OCI-LY1 (cell line): ENCODE data around the gene ZNF536.

ENCODE experiments used
- H2AFZ ChIP-seq: fragments of 200-600 bp; sonication (generic), shearing (Covaris generic); 2 replicates; pipeline ENCODE4 v1.6.0; 2014; ENCODE audit warnings: antibody characterized with exemption, mild to moderate bottlenecking, low read length
- H3F3A ChIP-seq: fragments of 200-600 bp; sonication (generic), shearing (Covaris generic); 2 replicates; pipeline ENCODE4 v1.6.0; 2014; ENCODE audit warnings: mild to moderate bottlenecking, antibody characterized with exemption, low read length, moderate library complexity; ENCODE audit not compliant: insufficient read depth
- H3K27ac ChIP-seq: fragments of 200-600 bp; sonication (generic); 2 replicates; pipeline ENCODE4 v1.5.1; 2014; ENCODE audit warnings: low read length, mixed run types, mild to moderate bottlenecking, low read depth; ENCODE audit not compliant: poor library complexity, severe bottlenecking
- H3K27me3 ChIP-seq: fragments of 200-600 bp; sonication (generic); 2 replicates; pipeline ENCODE4 v1.6.0; 2014; ENCODE audit warnings: antibody characterized with exemption, mild to moderate bottlenecking, low read length, moderate library complexity; ENCODE audit not compliant: insufficient read depth
- H3K36me3 ChIP-seq: fragments of 200-600 bp; sonication (generic); 2 replicates; pipeline ENCODE4 v1.6.1; 2014; ENCODE audit warnings: mild to moderate bottlenecking, antibody characterized with exemption, low read length, moderate library complexity, mixed read lengths; ENCODE audit not compliant: insufficient read depth
- H3K4me1 ChIP-seq: fragments of 200-600 bp; sonication (generic); 2 replicates; pipeline ENCODE4 v1.5.1; 2014; ENCODE audit warnings: mild to moderate bottlenecking, low read length, moderate library complexity; ENCODE audit not compliant: insufficient read depth, severe bottlenecking
- H3K4me2 ChIP-seq: fragments of 200-600 bp; sonication (generic), shearing (Covaris generic); 2 replicates; pipeline ENCODE4 v1.6.1; 2014; ENCODE audit warnings: low read length
- H3K4me3 ChIP-seq: fragments of 200-600 bp; sonication (generic); 2 replicates; pipeline ENCODE4 v1.5.1; 2014; ENCODE audit warnings: low read length, low read depth, mild to moderate bottlenecking, mixed read lengths; ENCODE audit not compliant: poor library complexity, severe bottlenecking
- H3K79me2 ChIP-seq: fragments of 200-600 bp; shearing (Covaris generic); 2 replicates; pipeline ENCODE4 v1.6.1; 2016; ENCODE audit warnings: mixed run types, low read length, mixed read lengths; ENCODE audit not compliant: insufficient read depth
- H3K9ac ChIP-seq: fragments of 200-600 bp; sonication (generic), shearing (Covaris generic); 2 replicates; pipeline ENCODE4 v1.6.1; 2014; ENCODE audit warnings: mild to moderate bottlenecking, low read length, mixed read lengths
- H3K9me2 ChIP-seq: fragments of 200-600 bp; sonication (generic), shearing (Covaris generic); 2 replicates; pipeline ENCODE4 v1.6.1; 2014; ENCODE audit warnings: low read depth, mild to moderate bottlenecking, low read length, mixed read lengths
- H3K9me3 ChIP-seq: fragments of 200-600 bp; shearing (Covaris generic); 2 replicates; pipeline ENCODE4 v1.6.1; 2014; ENCODE audit warnings: low read length, mixed read lengths
- H4K20me1 ChIP-seq: fragments of 200-600 bp; sonication (generic), shearing (Covaris generic); 2 replicates; pipeline ENCODE4 v1.6.0; 2016; ENCODE audit warnings: mild to moderate bottlenecking, low read length; ENCODE audit not compliant: insufficient read depth
- CTCF ChIP-seq: fragments of 200-600 bp; sonication (generic), shearing (Covaris generic); IDR thresholded peaks from 2 replicates; pipeline ENCODE4 v1.5.1; 2017; ENCODE audit warnings: mild to moderate bottlenecking, antibody characterized with exemption, low read length, moderate library complexity, mixed read lengths
- EZH2 ChIP-seq: fragments of 200-600 bp; sonication (generic), shearing (Covaris generic); IDR thresholded peaks from 2 replicates; pipeline ENCODE4 v1.8.0; 2017; ENCODE audit warnings: borderline replicate concordance, mixed run types, mild to moderate bottlenecking, antibody characterized with exemption, low read length, moderate library complexity, mixed read lengths

The ZNF536 gene

GRCh38 chr19:30498707-30499106 lies 126.5 kb downstream of the ZNF536 start:
- no peak for TF ChIP-seq EZH2
- no peak for TF ChIP-seq CTCF
- H3K36me3 ChIP-seq: no peaks in the 10 kb centered on the region
- H3K4me1 ChIP-seq: no peaks in the 10 kb centered on the region
- H3K27me3 ChIP-seq: no peaks in the 10 kb centered on the region
- H3K79me2 ChIP-seq: no peaks in the 10 kb centered on the region
- no peak overlapping the region for H3K9ac ChIP-seq
- H3K9me2 ChIP-seq: no peaks in the 10 kb centered on the region
- H3K27ac ChIP-seq: no peak overlapping the region
- no peaks in the 10 kb centered on the region for H3K9me3 ChIP-seq
- H4K20me1 ChIP-seq: no peaks in the 10 kb centered on the region
- H3K4me3 ChIP-seq: no peak overlapping the region
- no peaks in the 10 kb centered on the region for H3F3A ChIP-seq
- no peak overlapping the region for H2AFZ ChIP-seq
- H3K4me2 ChIP-seq: no peak overlapping the region

- no peaks in the 10 kb centered on the region for H3K79me2 ChIP-seq
- TF ChIP-seq EZH2 (no peak), CTCF (no peak)
- H3K4me2 ChIP-seq: no peak overlapping the region
- H3K4me3 ChIP-seq: no peak overlapping the region
- no peaks in the 10 kb centered on the region for H3K9me3 ChIP-seq
- H4K20me1 ChIP-seq: no peaks in the 10 kb centered on the region
- H3K36me3 ChIP-seq: no peaks in the 10 kb centered on the region
- H3K27ac ChIP-seq: no peak overlapping the region
- H3K9me2 ChIP-seq: no peaks in the 10 kb centered on the region
- no peaks in the 10 kb centered on the region; the same call in 1 of the 2 replicates for H3K27me3 ChIP-seq
- H3K9ac ChIP-seq: no peak overlapping the region
- no peak overlapping the region for H2AFZ ChIP-seq
- no peaks in the 10 kb centered on the region for H3K4me1 ChIP-seq
- H3F3A ChIP-seq: no peaks in the 10 kb centered on the region
Observed at GRCh38 chr19:30504272-30504671, 132.1 kb downstream of the ZNF536 start.

- Histone ChIP-seq H3K9me3 (no peaks in the 10 kb centered on the region), H3K4me3 (no peak overlapping the region), H3K36me3 (no peaks in the 10 kb centered on the region), H3K4me2 (no peak overlapping the region), H3K9me2 (no peaks in the 10 kb centered on the region), H3K4me1 (no peaks in the 10 kb centered on the region), H4K20me1 (no peaks in the 10 kb centered on the region), H3F3A (no peaks in the 10 kb centered on the region), H3K79me2 (no peaks in the 10 kb centered on the region), H3K27me3 (no peaks in the 10 kb centered on the region; the same call in 1 of the 2 replicates), H3K27ac (no peak overlapping the region), H2AFZ (no peak overlapping the region), H3K9ac (no peak overlapping the region)
- TF ChIP-seq CTCF: no peak
- TF ChIP-seq EZH2: no peak
Observed at GRCh38 chr19:30512176-30513081, 140.2 kb downstream of the ZNF536 start.
